ENCODE results near the gene IFNA6.
"Not testable (repeated sequence)": the region's sequence is repeated elsewhere in the genome, so short reads cannot be mapped to it uniquely, and the experiment has no call there.

The IFNA6 gene

DNA sequence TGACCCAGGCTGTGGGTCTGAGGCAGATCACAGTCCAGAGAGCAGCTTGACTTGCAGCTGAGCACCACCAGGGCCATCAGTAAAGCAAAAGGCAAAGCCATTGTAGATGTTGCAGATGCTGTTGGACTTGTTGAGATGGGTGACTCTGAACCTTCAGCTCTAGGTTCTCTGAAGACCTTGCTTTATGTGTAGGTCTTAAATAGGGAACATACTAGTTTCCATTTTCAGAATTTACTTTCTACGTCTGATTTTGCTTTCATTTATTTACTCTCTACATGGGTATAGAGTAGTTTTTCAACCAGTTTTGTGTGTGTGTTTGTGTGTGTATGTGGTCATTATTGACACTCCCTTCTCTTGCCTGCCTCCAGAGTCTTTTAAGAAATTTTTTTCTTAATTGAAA, at the start of gene IFNA6:
Gene IFNA6, minus strand, starts transcription at position 101 of the 400 bp plus-strand sequence. Its CDS starts 0 bp downstream, at position 101.
- DNase-seq: no peak

DNA sequence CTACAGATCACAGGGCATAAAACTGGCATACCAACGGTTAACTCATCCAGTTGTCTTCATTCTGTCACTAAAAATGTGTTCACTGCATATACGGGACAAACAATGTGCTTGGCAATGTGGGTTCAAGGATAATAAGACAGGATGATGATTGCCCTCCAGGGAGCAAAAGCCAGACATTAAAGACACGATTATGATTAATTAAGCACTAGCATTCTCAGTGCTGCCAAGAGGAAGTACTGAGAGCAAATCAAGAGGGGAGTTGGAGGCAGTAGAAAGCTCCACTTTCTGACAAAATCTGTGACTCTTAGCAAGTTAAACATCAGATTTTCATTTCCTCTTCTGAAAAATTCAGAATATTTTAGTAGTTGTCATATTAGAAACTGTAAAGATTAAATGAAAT, 49.3 kb upstream of the IFNA6 start:
- DNase-seq: no peak

DNA sequence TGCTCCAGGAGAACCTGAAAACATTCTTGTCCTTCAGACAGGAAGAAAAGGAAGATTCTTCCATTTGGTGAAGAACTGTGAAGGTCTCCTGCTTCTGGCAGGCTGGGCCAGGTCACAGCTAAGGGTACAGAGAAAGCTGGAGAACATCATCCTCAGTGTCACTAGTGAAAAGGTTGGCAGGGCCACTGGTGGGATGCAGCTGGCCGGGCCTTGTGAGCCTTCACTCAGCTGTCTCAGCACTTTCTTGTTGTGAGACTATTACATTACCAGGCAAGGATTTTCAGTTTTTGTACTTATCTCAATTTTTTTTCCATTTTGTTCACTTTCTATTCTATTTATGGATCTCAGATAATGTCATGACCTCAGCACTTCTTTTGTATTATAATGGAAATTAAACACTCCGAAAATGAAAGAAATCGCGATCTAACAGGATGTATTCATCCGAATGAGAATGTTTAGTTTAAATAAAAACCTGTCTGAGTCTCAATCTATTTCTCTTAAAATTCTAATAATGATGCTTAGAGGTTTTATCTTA, 48.3 kb upstream of the IFNA6 start:
- no peak for DNase-seq

DNA sequence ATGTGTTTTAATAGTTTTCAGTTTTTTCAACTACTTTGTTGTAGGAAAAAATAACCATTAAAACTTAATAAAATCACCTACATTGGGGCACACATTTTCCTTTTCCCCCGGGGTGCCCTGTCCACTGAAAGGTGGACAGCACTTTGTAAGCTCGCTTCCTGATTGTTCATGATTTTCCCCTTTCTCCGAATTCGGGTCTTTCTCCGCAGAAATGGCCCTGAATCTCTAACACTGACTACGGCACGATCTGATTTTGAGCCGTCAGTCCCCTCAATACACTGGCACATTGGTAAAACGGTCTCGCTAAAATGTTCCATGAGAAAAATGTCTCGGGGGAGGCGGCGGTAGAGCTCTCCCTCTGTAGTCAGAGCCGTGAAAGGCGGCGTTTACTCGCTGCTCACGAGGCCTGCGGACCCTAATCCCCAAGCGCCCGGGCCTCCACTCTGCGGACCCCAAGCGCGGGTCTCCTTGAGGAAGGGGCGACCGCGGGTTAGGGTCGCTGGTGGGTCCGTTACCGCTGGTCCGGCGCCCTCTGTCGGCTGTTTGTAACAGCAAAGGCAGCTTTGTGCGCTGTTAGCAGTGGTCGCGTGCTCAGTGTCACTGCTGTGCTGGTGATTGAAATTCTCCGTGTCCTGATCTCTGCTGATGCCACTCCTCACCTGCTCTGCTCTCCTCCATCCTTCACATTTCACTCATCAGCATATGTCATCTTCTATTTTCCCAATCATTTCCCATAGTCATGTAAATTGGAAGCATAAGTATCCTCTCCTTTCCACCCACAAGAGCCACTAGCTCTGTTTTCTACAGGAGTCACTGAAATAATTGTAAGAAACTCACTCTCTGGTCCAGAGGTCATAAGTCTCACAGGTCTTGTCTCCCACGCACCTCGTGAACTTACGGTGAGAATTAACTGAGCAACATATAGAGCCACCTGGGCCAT, 45.4 kb upstream of the IFNA6 start:
- peak; percentile 37 for DNase-seq

DNA sequence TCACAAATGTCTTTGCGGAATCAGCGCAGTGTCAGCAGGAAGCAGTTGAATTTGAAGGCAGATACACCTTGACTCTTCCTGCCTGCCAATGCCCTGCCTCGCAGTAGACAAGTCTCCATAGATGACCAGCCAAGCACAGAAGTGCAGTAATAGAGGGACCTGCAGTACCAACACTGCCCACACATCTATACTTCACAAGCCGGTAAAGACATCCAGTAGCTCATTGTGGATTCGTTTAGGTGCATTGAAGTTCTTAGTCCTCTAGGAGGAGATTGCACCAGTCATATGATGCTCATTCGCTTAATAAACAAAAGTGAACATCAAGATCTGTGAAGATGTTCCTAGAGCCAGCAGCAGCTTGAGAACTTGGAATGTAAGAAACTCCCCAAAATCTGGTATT, 41.6 kb upstream of the IFNA6 start:
- DNase-seq: no peak

DNA sequence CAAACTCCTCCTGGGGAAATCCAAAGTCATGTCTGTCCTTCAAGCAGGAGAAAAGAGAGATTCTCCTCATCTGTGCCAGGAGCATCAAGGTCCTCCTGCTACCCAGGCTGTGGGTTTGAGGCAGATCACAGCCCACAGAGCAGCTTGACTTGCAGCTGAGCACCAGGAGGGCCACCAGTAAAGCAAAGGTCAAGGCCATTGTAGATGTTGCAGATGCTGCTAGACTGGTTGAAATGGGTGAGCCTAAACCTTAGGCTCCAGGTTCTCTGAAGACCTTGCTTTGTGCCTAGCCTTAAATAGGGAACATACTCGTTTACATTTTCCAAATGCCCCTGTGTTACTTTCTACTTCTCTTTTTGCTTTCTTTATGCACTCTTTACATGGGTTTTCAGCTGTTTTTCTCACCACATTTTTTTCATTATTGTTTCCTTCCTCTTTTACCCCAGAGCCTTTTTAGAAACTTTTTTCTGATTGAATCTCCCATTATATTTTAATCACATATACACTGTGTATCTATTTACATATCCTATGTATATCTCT, 34.5 kb upstream of the IFNA6 start, which contains the start of gene IFNA2:
Gene IFNA2, minus strand, starts transcription at position 268 of the 540 bp plus-strand sequence. Its CDS starts 69 bp downstream, at position 199.
- no peak for DNase-seq

DNA sequence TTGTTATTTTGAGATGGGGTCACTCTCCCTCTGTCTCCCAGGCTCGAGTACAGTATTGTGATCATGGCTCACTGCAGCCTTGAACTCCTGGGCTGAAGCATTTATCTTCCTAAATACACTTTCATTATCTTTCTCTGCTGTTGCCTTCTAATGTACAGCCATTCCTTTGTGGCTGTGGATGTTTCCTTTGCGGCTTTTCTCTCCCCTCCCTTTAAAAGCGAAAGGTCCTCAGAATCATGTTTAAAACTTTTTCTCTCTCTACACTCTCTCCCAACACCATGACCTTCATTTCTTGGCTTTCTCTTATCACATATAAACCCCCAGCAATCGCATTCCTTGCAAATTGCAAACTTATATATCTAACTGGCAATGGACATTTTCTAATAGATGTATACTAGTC, 32.9 kb upstream of the IFNA6 start:
- no peak for DNase-seq

DNA sequence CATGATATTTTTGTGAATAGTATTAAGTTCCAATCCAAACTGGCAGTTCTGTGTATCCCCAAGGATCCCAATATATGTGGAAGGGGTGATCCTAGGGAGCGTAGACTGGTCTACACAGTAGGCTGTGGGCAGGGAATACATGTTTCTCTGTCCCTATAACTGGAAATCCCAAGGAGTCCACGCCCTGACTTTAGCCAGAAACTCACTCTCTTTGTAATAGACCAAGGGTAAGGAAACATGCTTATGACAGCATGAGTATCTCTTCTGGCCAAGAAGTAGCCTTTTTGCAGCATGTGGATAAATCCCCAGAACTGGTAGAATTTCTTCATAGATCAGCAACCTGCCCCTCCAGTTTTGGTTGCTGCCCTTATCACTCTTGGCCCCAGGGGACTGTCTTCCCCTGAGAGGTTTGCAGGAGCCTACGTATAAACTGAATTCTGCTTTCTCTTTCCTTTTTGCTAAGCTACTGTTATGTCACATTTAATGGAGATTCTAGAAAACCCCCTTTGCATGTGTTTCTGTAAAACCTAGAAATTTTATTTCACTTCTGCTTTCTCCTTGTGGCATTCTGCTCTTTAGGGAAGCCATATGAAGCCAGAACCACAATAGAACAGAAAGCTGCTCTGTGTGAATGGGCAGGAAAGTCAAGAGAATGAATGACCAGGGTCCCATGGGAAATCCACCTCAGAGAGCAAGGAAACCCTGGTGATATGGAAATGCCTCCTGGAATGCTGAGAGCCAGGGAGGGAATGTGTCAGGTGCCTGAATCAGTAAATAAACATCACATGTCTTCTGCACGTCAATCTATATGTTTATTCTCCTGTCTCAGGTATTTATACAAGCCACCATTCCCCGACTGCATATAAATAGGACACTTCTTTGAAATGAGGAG, 31.0 kb upstream of the IFNA6 start:
- DNase-seq: no peak

DNA sequence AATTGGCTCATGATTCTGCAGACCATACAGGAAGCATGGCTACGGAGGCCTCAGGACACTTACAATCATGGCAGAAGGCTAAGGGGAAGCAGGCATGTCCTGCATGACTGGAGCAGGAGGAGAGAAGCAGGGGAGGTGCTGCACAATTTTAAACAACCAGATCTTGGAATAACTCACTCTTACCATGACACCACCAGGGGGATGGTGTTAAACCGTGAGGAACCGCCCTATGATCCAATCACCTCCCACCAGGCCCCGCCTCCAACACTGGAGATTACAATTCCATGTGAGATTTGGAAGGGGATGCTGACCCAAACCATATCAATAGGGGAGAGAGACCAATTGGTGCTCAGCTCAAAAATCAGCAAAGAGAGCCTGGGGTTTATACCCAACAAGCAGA, 20.8 kb upstream of the IFNA6 start:
- not testable (repeated sequence) for DNase-seq

DNA sequence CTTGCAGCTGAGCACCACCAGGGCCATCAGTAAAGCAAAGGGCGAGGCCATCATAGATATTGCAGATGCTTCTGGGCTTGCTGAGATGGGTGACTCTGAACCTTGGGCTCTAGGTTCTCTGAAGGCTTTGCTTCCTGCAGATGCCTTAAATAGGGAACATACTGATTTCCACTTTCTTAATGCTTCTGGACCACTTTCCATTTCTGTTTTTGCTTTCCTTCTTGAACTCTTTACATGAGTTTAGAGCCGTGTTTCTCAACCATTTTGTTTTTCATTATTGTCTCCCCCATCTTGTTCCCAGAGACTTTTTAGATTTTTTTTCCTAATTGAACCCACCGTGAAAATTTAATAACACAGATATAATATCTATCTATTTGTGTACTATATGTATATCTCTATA, 17.3 kb upstream of the IFNA6 start, which contains the start of gene IFNA13:
Gene IFNA13, minus strand, starts transcription at position 101 of the 400 bp plus-strand sequence. Its CDS starts 47 bp downstream, at position 54.
- DNase-seq: no peak

DNA sequence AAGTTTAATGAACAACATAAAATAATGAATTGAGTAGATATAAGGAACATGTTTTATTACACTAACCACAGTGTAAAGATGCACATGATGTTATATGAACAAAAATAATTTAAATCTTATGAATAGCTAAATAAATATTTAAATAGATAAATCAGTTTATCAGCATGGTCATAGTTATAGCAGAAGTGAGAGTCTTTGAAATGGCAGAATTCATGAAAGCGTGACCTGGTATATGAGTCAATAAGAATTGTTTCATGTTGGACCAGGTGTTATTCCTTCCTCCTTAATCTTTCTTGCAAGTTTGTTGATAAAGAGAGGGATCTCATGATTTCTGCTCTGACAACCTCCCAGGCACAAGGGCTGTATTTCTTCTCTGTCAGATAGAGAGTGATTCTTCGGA, 16.5 kb upstream of the IFNA6 start:
- DNase-seq: not testable (repeated sequence)

DNA sequence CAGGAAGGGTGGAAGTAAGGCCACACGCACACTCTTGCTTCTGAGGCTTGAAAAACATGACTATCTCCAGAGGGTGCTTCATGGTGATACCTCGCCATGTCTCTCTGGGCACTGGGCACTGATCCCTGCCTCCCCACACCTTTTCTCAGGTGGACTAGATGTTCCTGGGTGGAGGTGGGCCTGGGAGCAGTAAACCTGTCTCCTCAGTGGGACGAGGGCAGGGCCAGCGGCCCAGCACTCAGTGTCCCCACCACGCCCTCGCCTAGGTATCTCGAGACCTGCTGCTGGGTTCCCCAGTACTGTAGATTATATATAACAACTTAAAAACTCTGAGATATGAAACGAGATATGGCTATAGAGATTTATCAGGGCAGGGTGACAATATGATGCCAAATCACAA, 11.6 kb upstream of the IFNA6 start:
- no peak for DNase-seq

DNA sequence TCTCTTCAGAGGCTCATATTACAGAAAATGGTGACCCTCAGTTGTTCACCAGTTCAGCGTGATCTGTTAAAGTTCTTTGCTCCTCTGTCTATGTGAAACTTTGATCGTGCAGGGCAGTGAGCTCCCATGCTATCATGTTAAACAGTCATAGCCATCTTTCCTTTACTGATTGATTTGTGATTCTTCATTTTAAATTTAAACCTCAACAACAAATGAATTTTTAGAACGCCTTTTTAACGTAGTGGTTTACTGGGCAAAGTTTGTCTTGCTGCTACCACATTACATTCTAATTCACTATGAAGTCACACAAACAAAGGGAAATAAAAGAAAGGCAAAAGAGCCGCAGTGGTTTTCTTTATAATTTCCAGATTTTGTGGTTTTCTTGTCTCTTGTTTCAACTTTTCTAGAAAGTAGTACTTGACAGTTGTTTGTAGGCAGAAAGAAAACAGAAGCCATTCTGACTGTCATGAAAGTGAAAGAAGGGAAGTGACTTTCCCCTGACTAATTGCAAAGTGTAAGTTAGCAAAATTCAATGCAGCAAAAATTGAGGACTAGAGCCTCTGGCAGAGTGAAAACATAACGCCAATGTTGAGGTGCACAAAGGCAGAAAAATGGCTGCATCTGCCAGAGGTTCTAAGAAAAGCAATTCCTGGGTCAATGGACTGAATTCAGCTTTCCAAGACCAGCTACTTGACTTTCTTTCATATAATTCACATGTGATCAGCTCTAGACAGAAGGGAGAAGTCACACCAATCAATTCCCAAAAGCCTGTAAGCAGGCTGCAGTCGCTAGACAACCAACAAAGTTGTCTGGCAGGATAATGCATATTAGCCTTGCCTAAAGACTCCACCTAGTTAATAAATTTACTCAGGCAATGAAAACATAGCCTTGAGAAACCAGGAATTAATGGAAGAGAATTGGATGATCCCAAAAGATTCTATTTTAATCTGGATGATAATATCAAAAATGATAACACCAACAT, 7.1 kb upstream of the IFNA6 start:
- no peak for DNase-seq

DNA sequence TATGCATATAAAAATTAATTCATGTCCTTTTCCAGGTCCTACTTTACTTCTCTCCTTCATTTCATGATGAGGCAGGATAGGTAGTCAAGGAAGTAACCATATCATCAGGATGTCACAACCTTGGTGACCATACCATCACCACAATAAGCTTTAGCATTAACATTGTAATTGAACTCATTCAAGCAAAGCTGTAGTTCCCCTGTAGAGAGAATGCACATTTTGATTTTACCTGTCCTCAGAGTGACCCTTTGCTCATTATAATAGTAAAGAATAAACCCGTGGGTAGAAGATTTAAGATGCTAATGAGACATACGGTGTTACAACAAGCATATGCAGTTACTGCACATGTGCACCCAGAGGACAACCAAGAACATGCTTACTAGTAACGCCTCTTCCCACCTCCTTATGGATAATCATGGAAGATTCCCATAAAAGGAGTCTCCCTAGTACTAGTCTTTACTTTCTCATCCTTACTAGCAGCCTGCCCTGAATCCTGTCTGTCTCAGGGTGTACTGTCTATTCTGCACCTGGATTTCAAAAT, 2.2 kb downstream of the IFNA6 start:
- no peak for DNase-seq

DNA sequence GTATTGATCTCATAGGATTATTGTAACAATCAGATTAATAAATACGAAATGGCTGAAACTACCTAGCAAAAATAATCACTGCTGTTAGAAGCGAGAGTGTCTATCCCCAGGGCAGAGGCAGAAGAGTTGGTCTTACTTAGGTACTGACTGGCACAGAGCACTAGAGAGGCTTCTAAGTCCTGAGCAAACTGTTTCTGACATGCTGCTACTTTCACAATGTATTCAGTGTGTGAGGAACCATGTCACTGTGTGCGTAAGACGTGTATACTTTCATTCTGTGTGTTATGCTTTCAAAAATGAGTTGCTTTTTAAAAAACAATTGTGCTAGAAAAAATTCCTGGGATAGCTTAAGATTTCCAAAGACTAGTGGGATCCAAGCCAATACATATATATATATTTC, 10.0 kb downstream of the IFNA6 start:
- no peak for DNase-seq

DNA sequence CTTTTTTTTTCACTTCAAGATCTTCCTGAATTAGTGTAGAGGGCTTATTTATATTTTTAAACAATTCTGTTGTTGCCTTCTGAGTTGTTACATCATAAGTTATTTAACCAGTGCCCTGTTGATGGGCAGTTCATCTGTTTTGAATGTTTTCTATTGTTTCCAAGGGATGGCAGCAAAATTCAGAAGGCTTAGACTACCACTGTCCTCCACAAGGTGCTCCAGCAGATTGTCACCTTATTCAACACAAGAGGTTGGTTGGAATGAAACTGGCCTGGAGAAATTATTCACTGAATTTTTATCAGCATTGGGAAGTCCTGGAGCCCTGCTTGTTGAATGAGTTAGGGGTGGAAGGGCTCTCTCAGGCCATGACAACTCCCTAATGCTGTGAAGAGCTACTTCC, 14.2 kb downstream of the IFNA6 start:
- DNase-seq: no peak

DNA sequence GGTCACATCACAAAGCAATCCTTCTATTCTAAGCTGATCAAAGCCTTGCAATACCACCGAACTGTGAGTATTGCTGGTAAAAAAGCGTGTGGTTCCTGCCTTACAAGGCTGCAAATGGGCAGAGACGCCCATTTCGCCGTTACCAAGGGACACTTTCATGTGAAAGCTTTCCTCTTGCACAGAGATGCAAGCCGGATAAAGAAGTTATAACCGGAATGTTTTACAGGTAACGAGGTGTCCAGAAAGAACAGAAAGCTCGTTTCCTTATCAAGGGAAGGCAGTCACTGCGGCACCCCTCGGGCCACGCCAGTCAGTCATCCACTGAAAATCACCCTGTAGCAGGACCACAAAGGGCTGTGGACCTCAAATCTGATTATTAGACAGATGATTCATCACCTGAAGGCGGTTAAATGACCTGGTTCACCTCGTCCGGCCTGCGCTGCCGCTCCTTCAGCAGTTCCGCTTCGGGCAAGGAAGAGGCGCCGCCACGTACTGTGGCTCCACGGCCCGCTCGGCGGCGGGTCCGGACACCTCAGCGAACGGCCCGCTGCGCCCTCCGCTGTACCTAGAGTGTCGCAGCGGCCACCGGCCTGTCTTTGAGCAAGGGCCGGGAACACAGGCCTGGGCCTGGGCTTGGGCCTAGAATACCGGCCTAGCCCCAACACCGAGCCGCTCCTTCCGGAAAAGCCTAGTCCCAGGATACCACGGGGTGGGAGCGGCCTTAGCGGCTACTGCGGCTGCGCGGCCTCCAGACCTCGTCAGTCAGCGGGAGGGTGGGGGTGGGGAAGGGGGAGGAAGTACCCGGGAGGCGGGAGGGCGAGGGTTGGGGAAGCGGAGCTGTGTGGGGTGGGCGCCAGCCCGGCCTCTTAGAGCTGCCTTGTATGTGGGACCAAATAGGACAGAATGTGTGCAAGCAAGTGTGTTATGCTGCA, 15.7 kb downstream of the IFNA6 start, which contains the start of gene KLHL9:
Gene KLHL9, minus strand, starts transcription at position 704 of the 932 bp plus-strand sequence. Its CDS starts 545 bp downstream, at position 159.
- DNase-seq: peak; percentile 77

DNA sequence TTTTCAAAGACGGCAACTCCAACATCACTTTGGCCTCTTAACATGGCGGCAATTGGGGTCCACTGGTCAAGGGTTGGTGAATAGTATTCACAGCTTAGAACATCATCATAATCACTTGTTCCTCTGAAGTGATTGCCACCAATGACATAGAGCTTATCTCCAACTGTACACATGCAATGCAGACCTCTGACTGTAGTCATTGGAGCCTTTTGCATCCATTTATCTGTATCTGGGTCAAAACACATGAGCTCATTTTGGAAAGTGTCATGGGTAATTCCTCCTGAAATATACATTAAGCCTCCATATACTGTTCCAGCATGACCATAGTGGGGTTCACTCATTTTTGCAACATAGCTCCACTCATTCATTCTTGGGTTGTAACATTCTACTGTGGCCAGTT, 17.5 kb downstream of the IFNA6 start:
- no peak for DNase-seq

DNA sequence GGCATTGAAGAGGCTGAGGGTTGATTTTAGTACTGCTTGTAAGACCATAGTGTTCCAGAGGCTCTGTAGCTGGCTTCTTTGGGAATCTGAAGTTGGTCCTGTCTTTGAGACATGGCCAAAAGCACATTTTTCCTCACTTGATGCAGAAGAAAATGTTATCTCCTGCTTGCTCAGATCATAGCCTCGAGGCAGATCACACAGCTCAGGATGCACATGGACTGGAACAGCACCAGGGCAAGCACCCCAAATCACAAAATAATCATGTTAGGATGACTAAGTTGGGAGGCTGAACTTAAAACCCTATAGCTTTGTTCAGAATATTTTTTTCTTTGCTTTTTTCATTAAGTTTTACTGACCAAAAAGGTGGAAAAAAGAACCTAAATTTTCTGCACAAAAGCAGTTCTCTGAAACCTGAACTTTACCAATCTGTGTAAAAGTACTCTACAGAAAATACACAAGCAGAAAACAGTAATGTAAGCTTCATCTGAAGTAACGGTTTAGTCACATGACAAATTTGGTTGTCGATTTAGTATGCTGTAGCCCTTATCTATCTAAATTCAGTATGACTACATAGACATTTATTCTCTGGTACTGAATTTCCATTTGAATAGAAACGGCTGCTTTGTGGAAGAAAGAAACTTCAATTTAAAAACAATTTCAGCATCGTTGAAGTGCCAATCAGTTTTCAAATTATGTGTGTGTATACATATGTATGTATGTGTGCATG, 18.8 kb downstream of the IFNA6 start:
- no peak for DNase-seq

Measured in activated effector memory CD4-positive, alpha-beta T cell treated with Interleukin-2 at 50 U/mL for 16 hours (primary cell).